Thyroid gland (tissue), 4 donors: ENCODE data around the gene KCNIP1.

Experiments
- POLR2A ChIP-seq, 2 donors: fragments of 450-650 bp; IDR thresholded peaks; one replicate each; pipeline ENCODE4 v1.6.1; 2017; ENCODE audit warnings: antibody characterized with exemption in 2 of 2, mild to moderate bottlenecking in 2 of 2, moderate library complexity in 1 of 2
- TF ChIP-seq, protein P1 (sequence below), 6 experiments: fragments of 200-600 bp in 3 of 6; fragments of 450-650 bp in 3 of 6; sonication (generic) in 3 of 6; IDR thresholded peaks; one replicate each; pipeline ENCODE4 v1.5.1; 2016 to 2019; ENCODE audit warnings: antibody characterized with exemption in 6 of 6, mild to moderate bottlenecking in 2 of 6, inconsistent platforms in 1 of 6, moderate library complexity in 1 of 6

DNA sequence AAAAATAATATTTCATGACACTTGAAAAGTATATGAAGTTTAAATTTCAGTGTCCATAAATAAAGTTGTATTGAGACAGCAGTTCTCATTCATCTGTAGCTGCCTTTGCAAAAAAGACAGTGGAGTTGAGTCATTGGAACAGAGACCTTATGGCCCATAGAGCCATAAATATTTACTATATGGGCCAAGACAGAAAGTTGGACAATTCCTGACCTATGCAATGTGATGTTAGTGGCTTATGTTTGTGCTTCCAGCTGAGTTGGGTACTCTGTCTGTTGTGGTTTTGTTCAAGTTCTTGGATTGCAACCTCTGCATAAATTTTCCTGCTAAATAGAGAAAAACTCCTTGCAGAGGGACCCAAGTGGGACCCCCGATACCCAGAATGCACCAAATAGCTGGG is 69.8 kb downstream of the KCNIP1 start:
- TF ChIP-seq, protein P1, sequence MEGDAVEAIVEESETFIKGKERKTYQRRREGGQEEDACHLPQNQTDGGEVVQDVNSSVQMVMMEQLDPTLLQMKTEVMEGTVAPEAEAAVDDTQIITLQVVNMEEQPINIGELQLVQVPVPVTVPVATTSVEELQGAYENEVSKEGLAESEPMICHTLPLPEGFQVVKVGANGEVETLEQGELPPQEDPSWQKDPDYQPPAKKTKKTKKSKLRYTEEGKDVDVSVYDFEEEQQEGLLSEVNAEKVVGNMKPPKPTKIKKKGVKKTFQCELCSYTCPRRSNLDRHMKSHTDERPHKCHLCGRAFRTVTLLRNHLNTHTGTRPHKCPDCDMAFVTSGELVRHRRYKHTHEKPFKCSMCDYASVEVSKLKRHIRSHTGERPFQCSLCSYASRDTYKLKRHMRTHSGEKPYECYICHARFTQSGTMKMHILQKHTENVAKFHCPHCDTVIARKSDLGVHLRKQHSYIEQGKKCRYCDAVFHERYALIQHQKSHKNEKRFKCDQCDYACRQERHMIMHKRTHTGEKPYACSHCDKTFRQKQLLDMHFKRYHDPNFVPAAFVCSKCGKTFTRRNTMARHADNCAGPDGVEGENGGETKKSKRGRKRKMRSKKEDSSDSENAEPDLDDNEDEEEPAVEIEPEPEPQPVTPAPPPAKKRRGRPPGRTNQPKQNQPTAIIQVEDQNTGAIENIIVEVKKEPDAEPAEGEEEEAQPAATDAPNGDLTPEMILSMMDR (IDR thresholded peaks at IDR 0.05), result no peak
- no peak for TF ChIP-seq POLR2A (IDR thresholded peaks at IDR 0.05)
